RPMI7951 (cell line): ENCODE measurements around the gene HIBCH. TPM values are rescaled to one million over a fixed set of nuclear protein-coding genes. Genes with fewer than 3 reads are reported as not detected.
A peak's percentile ranks its signal among the peaks of the same experiment; 100 is the strongest.
"Not testable (repeated sequence)": the region's sequence is repeated elsewhere in the genome, so short reads cannot be mapped to it uniquely, and the experiment has no call there.

Experiments used
- DNase-seq: peaks from one replicate; pipeline ENCODE4 v3.0.0-alpha.2; 2012; ENCODE audit warnings: low read depth
- total RNA-seq: library from RNA; depleted of rRNA; stranded (reverse); fragments of >200 nt; shearing (Covaris generic); gene quantifications from 2 replicates; pipeline ENCODE4 v1.2.3, GENCODE V29; 2014

The HIBCH gene
- total RNA-seq, 1 experiment from 2014 or later, result 23.3 TPM

- DNase-seq, result no peak
These were observed 84.0 kb downstream of the HIBCH start for GRCh38 chr2:190235551-190236075.

GRCh38 chr2:190235101-190235500 is 84.5 kb downstream of the HIBCH start:
- peak; percentile 1 for DNase-seq

- not testable (repeated sequence) for DNase-seq
These were observed 95.6 kb downstream of the HIBCH start for GRCh38 chr2:190223989-190224388.

GRCh38 chr2:190222745-190223144 is 96.9 kb downstream of the HIBCH start:
- DNase-seq, result not testable (repeated sequence)

GRCh38 chr2:190221429-190221828 is 98.2 kb downstream of the HIBCH start:
- no peak for DNase-seq

- DNase-seq, result no peak
These were observed 100.4 kb downstream of the HIBCH start for GRCh38 chr2:190219186-190219585.

- no peak for DNase-seq
These were observed 102.0 kb downstream of the HIBCH start for GRCh38 chr2:190217616-190218015.

GRCh38 chr2:190216829-190217228 is 102.8 kb downstream of the HIBCH start:
- peak; percentile 24 for DNase-seq

GRCh38 chr2:190215620-190216019 is 104.0 kb downstream of the HIBCH start:
- DNase-seq, result no peak

GRCh38 chr2:190214426-190215194 is 105.0 kb downstream of the HIBCH start:
- no peak for DNase-seq

- no peak for DNase-seq
These were observed 105.9 kb downstream of the HIBCH start for GRCh38 chr2:190213441-190214335.

GRCh38 chr2:190210471-190210870 is 109.2 kb downstream of the HIBCH start:
- no peak for DNase-seq

GRCh38 chr2:190209559-190209958 is 110.1 kb downstream of the HIBCH start:
- DNase-seq, result no peak

- DNase-seq, result no peak
These were observed 111.7 kb downstream of the HIBCH start for GRCh38 chr2:190207930-190208329.

- no peak for DNase-seq
These were observed 114.0 kb downstream of the HIBCH start for GRCh38 chr2:190205657-190206056.

- no peak for DNase-seq
These were observed 117.0 kb downstream of the HIBCH start for GRCh38 chr2:190202604-190203003.

- DNase-seq, result no peak
These were observed 117.6 kb downstream of the HIBCH start for GRCh38 chr2:190202018-190202417.

- no peak for DNase-seq
These were observed 119.0 kb downstream of the HIBCH start for GRCh38 chr2:190200603-190201002.

- DNase-seq, result no peak
These were observed 120.1 kb downstream of the HIBCH start for GRCh38 chr2:190199530-190199929.

- no peak for DNase-seq
These were observed 120.5 kb downstream of the HIBCH start for GRCh38 chr2:190199109-190199508.

GRCh38 chr2:190197143-190197720 is 122.4 kb downstream of the HIBCH start:
- DNase-seq, result peak; percentile 8

GRCh38 chr2:190190507-190191162 is 129.0 kb downstream of the HIBCH start:
- DNase-seq, result no peak
